AG04450 (cell line): ENCODE results near the gene DHH. TPM values are rescaled to one million over a fixed set of nuclear protein-coding genes. Genes with fewer than 3 reads are reported as not detected.

Source experiments
- CTCF ChIA-PET: fragments of 300-600, 350-600 bp; formaldehyde crosslinking; extraction: SDS; loops from one replicate; lab custom pipeline; 2022; ENCODE audit warnings: antibody characterized with exemption, inconsistent platforms; lab: Charles Lee
- POLR2A ChIA-PET: fragments of 350-600 bp; formaldehyde crosslinking; extraction: SDS; loops from one replicate; lab custom pipeline; 2021; ENCODE audit warnings: antibody characterized with exemption, inconsistent platforms; lab: Yijun Ruan, JAX
- DNase-seq: peaks from one replicate; pipeline ENCODE4 v3.0.0-alpha.2; 2011; ENCODE audit warnings: low read depth, low spot score
- H3K27ac ChIP-seq: one replicate; pipeline ENCODE4 v1.5.1; 2012; ENCODE audit warnings: low read depth, low read length, control low read depth
- H3K27me3 ChIP-seq: one replicate; pipeline ENCODE4 v1.6.0; 2012; ENCODE audit warnings: low read length; ENCODE audit not compliant: control insufficient read depth, insufficient read depth
- H3K4me3 ChIP-seq: 2 replicates; pipeline ENCODE4 v1.5.1; 2011; ENCODE audit warnings: mild to moderate bottlenecking, low read depth, low read length, control low read depth
- H3K9me3 ChIP-seq: 2 replicates; pipeline ENCODE4 v1.5.1; 2012; ENCODE audit warnings: low read length; ENCODE audit not compliant: control insufficient read depth, insufficient read depth
- CTCF ChIP-seq: IDR thresholded peaks from 2 replicates; pipeline ENCODE4 v1.5.1; 2011; ENCODE audit warnings: low read depth, low read length, control low read depth, inconsistent platforms
- polyA plus RNA-seq: library from polyadenylated mRNA; depleted of rRNA; stranded (reverse); fragments of >200 nt; gene quantifications from 2 replicates; pipeline ENCODE4 v1.2.3, GENCODE V29; 2011

The DHH gene
- polyA plus RNA-seq, 1 experiment = not detected

- no peak for DNase-seq
- H3K4me3 ChIP-seq = no peak overlapping the region
- POLR2A ChIA-PET = interaction anchor here (0.6 to 1.5 kb wide), 3 partner anchors 16 to 122 kb away, joined by 5 to 11 read pairs (median 8); partner anchors contain the start of gene LMBR1L
- CTCF ChIA-PET = interaction anchor here (5.9 kb wide), 1 partner anchor 30 kb away, joined by 48 read pairs; no protein-coding TSS in a partner anchor
- TF ChIP-seq CTCF = no peak
- H3K9me3 ChIP-seq = no peaks in the 10 kb centered on the region
- no peak overlapping the region for H3K27ac ChIP-seq
- H3K27me3 ChIP-seq = peaks cover 20% of the 10 kb centered on the region
Measured at GRCh38 chr12:49093792-49094159, 825 bp downstream of the DHH start.

- DNase-seq = no peak
- Histone ChIP-seq H3K9me3 (no peaks in the 10 kb centered on the region), H3K27ac (no peak overlapping the region), H3K4me3 (no peak overlapping the region), H3K27me3 (peaks cover 20% of the 10 kb centered on the region)
- ChIA-PET CTCF (interaction anchor here (0.6 to 5.9 kb wide), 10 partner anchors 8 to 138 kb away, joined by 3 to 48 read pairs (median 6); partner anchors contain the start of genes LMBR1L and RHEBL1), POLR2A (interaction anchor here (0.7 kb wide), 1 partner anchor 38 kb away, joined by 4 read pairs; the partner anchor contains the start of gene TUBA1B)
- no peak for TF ChIP-seq CTCF
Measured at GRCh38 chr12:49092816-49093406, 1.7 kb downstream of the DHH start.

GRCh38 chr12:49092086-49092815 is 2.4 kb downstream of the DHH start:
- peaks cover 20% of the 10 kb centered on the region for H3K27me3 ChIP-seq
- no peak overlapping the region for H3K27ac ChIP-seq
- POLR2A ChIA-PET = interaction anchor here (0.7 to 1.0 kb wide), 2 partner anchors 39 to 143 kb away, joined by 4 to 19 read pairs; partner anchors contain the start of gene TUBA1B
- DNase-seq = no peak
- CTCF ChIA-PET = interaction anchor here (0.6 to 5.9 kb wide), 11 partner anchors 8 to 1312 kb away, joined by 3 to 48 read pairs (median 5); partner anchors contain the start of genes LMBR1L and RHEBL1
- peak overlapping the region; percentile 45 for H3K4me3 ChIP-seq
- no peaks in the 10 kb centered on the region for H3K9me3 ChIP-seq
- TF ChIP-seq CTCF = peak; percentile 65

- TF ChIP-seq CTCF = no peak
- Histone ChIP-seq H3K9me3 (no peaks in the 10 kb centered on the region), H3K27ac (no peak overlapping the region), H3K4me3 (peak overlapping the region; percentile 45), H3K27me3 (peaks cover 20% of the 10 kb centered on the region)
- no peak for DNase-seq
- ChIA-PET POLR2A (interaction anchor here (1.0 kb wide), 1 partner anchor 143 kb away, joined by 19 read pairs; no protein-coding TSS in a partner anchor), CTCF (interaction anchor here (0.6 to 5.9 kb wide), 10 partner anchors 9 to 1312 kb away, joined by 3 to 48 read pairs (median 6); partner anchors contain the start of genes LMBR1L and RHEBL1)
Measured at GRCh38 chr12:49091836-49092085, 2.8 kb downstream of the DHH start.
